Mucosa of descending colon (tissue), 3 donors: ENCODE data around the gene MCOLN1. TPM values are rescaled to one million over a fixed set of nuclear protein-coding genes. Genes with fewer than 3 reads are reported as not detected.

Source experiments
- ATAC-seq: fragments of 200-7000 bp; cut with Tn5 transposase; one replicate; pipeline ENCODE4 v1.9.1; 2020; ENCODE audit warnings: mild to moderate bottlenecking, moderate library complexity
- DNase-seq, 3 donors: peaks; one replicate each; pipeline ENCODE4 v3.0.0-alpha.2; 2020
- H3K36me3 ChIP-seq: fragments of 200-600 bp; one replicate; pipeline ENCODE4 v1.8.0; 2021; ENCODE audit warnings: low read depth, mild to moderate bottlenecking
- H3K4me1 ChIP-seq: fragments of 200-600 bp; one replicate; pipeline ENCODE4 v1.8.0; 2021; ENCODE audit warnings: low read depth, mild to moderate bottlenecking
- H3K4me3 ChIP-seq: fragments of 200-600 bp; one replicate; pipeline ENCODE4 v1.8.0; 2021; ENCODE audit warnings: mild to moderate bottlenecking
- H3K9me3 ChIP-seq: fragments of 200-600 bp; one replicate; pipeline ENCODE4 v1.8.0; 2021; ENCODE audit warnings: mild to moderate bottlenecking
- intact Hi-C, 2 donors: fragments of 100-400 bp; cut with DNase I in 1 of 2; cut with micrococcal nuclease in 1 of 2; formaldehyde crosslinking; loops; one replicate each; pipeline versions ENCODE4 v1.11.0 to v1.11.1; 2022; cut with DNase I, micrococcal nuclease
- total RNA-seq, 3 donors: library from RNA; stranded (reverse); fragmentation: NEBNext Ultra II Directional in 2 of 3; extraction: Animal tissue kit (Norgen Biotek cat#: 25700) in 2 of 3; gene quantifications; one replicate each; pipeline versions ENCODE4 v1.2.1 to v1.2.4, GENCODE V29; 2021 to 2023
- TF ChIP-seq, protein P1 (sequence below): fragments of 200-600 bp; IDR thresholded peaks from one replicate; pipeline ENCODE4 v1.8.0; 2022; ENCODE audit warnings: antibody characterized with exemption, mild to moderate bottlenecking
- donor health status: DM: no; HTN: no; CAD: no; lungs with moderate emphysema.
- donor health status: DM: no; HTN: no; CAD: no.
- donor health status: DM: no; HTN: yes; CAD: no.

Gene MCOLN1
- total RNA-seq, 3 donors from 2014 or later = 29.5 to 40.1 (median 31.7) TPM

DNA sequence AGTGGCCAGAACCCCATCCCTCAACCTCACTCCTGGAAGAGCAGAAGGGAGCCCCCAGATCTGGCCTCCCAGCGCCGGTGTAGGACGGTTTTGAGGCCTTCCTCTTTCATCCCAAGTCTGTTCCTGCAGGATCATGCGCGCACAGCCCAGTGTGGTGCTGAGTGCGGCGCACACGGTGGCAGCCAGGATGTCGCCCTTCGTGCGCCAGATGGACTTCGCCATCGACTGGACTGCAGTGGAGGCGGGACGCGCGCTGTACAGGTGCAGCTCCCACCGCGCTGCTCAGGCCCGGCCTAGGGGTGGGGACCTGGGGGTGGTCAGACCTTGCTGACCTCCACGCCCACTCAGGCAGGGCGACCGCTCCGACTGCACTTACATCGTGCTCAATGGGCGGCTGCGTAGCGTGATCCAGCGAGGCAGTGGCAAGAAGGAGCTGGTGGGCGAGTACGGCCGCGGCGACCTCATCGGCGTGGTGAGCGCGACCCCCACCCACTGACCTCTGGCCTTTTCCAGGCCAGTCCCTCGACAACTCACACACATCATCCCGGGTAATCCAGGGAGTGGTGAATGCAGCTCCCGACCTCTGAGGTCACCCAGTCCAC is 27.8 kb downstream of the MCOLN1 start:
- Histone ChIP-seq H3K36me3 (no peaks in the 10 kb centered on the region), H3K4me1 (peaks cover 5% of the 10 kb centered on the region), H3K9me3 (no peaks in the 10 kb centered on the region), H3K4me3 (no peak overlapping the region)
- ATAC-seq (no peak), DNase-seq (peak; percentile 30 to 63 (median 55))
- intact Hi-C loops = no loop called here
- TF ChIP-seq, protein P1, sequence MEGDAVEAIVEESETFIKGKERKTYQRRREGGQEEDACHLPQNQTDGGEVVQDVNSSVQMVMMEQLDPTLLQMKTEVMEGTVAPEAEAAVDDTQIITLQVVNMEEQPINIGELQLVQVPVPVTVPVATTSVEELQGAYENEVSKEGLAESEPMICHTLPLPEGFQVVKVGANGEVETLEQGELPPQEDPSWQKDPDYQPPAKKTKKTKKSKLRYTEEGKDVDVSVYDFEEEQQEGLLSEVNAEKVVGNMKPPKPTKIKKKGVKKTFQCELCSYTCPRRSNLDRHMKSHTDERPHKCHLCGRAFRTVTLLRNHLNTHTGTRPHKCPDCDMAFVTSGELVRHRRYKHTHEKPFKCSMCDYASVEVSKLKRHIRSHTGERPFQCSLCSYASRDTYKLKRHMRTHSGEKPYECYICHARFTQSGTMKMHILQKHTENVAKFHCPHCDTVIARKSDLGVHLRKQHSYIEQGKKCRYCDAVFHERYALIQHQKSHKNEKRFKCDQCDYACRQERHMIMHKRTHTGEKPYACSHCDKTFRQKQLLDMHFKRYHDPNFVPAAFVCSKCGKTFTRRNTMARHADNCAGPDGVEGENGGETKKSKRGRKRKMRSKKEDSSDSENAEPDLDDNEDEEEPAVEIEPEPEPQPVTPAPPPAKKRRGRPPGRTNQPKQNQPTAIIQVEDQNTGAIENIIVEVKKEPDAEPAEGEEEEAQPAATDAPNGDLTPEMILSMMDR = no peak

DNA sequence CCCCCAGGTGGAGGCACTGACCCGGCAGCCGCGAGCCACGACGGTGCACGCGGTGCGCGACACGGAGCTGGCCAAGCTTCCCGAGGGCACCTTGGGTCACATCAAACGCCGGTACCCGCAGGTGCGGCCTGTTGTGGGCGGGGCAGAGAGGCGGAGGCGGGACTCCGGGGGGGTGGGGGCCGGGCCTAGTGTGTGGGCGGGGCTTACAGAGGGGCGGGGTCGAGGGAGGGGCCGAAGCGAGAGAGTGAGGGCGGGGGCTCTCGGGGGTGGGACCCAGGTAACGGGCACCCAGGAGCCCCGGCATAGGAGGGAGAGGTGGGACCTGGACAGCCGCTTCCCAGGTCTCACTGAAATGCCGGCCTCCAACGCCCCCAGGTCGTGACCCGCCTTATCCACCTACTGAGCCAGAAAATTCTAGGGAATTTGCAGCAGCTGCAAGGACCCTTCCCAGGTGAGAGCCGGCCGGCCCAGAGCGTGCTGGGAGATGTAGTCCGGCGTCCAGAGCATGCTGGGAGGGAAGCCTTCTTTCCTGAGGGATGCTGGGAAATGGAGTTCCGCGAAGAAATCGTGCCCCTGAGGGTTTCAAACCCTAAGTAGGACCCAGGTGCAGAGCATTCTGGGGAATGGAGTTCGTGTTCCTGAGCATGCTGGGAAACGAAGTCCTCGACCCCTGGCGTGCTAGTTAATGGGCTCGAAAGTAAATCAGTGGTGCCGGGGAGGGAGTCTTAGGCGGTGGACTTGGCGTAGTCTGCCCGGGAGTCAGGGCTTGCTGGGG is 28.8 kb downstream of the MCOLN1 start:
- intact Hi-C loops = no loop called here
- TF ChIP-seq, protein P1 = no peak
- Histone ChIP-seq H3K4me1 (peaks cover 4% of the 10 kb centered on the region), H3K4me3 (no peak overlapping the region), H3K36me3 (no peaks in the 10 kb centered on the region), H3K9me3 (no peaks in the 10 kb centered on the region)
- DNase-seq (peak; percentile 81 to 86 (median 81)), ATAC-seq (peak; percentile 91)

DNA sequence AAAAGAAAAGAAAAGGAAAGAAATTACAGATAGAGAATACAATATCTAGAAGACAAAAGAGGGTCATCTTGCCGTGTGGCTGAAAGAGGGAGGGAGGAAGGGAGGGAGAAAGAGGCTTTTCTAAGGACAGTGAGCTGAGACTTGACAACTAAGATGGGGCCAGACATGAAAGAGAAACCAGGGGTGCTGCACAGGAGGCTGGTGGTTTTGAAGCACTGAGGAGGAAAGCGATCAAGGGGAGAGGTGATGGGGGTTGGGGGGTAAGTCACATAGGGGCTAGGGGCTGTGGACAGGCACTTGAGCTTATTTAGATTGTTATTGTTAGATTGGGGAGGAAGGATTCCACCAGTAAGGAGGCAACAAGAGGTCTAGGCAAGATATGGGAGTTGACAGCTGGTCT is 30.4 kb downstream of the MCOLN1 start:
- no peaks in the 10 kb centered on the region for H3K9me3 ChIP-seq
- H3K36me3 ChIP-seq = no peaks in the 10 kb centered on the region
- ATAC-seq (no peak), DNase-seq (no peak)
- intact Hi-C loops = no loop called here
- H3K4me1 ChIP-seq = no peaks in the 10 kb centered on the region
- TF ChIP-seq, protein P1 = no peak
- no peak overlapping the region for H3K4me3 ChIP-seq

DNA sequence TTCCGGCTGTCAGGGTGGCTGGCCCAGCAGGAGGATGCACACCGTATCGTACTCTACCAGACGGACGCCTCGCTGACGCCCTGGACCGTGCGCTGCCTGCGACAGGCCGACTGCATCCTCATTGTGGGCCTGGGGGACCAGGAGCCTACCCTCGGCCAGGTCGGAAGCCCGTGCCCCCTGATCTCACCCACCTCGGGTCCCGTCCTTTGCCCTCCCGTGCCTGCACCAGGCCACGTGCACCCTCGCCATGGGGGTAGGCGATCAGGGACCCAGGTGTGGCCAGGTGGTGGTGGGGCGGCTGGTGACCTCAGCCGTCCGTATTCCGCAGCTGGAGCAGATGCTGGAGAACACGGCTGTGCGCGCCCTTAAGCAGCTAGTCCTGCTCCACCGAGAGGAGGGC is 32.1 kb downstream of the MCOLN1 start:
- ATAC-seq (no peak), DNase-seq (no peak)
- intact Hi-C loops = no loop called here
- Histone ChIP-seq H3K9me3 (no peaks in the 10 kb centered on the region), H3K36me3 (no peaks in the 10 kb centered on the region), H3K4me1 (no peaks in the 10 kb centered on the region), H3K4me3 (no peak overlapping the region)
- TF ChIP-seq, protein P1 = no peak

DNA sequence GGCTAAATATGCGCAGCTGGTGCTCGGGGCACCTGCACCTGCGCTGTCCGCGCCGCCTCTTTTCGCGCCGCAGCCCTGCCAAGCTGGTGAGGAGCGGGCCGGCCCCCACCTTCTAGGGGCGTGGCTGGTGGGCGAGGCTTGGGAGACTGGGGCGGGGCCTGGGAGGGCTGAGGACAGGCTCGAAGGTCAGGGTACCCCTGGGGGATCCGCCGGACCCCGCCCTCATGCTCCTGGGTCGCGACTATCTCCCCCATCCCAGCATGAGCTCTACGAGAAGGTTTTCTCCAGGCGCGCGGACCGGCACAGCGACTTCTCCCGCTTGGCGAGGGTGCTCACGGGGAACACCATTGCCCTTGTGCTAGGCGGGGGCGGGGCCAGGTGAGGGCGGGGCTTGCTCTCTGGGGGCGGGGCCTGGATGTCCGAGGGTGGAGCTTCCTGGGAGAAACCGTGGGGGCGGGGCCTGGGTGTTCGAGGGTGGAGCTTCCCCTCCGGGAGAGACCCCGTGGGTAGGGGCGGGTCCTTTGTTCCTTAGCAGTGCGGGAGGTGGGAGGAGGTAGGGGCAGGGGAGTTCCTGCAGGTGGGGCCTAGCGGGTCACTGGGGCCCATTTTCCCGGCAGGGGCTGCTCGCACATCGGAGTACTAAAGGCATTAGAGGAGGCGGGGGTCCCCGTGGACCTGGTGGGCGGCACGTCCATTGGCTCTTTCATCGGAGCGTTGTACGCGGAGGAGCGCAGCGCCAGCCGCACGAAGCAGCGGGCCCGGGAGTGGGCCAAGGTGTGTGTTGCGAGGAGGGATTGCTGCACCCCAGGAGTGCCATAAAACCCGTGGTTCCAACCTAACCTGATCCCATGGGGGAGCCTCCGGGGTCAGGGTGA is 32.8 kb downstream of the MCOLN1 start:
- DNase-seq (peak in 2 of 3 donors; percentile 62 to 70), ATAC-seq (peak; percentile 58)
- TF ChIP-seq, protein P1 = no peak
- H3K4me3 ChIP-seq = no peak overlapping the region
- H3K9me3 ChIP-seq = no peaks in the 10 kb centered on the region
- no peaks in the 10 kb centered on the region for H3K4me1 ChIP-seq
- H3K36me3 ChIP-seq = no peaks in the 10 kb centered on the region
- intact Hi-C loops = no loop called here
